ENCODE data around the gene WIPF1.
"Not testable (repeated sequence)": the region's sequence is repeated elsewhere in the genome, so short reads cannot be mapped to it uniquely, and the experiment has no call there.

Gene WIPF1

DNA sequence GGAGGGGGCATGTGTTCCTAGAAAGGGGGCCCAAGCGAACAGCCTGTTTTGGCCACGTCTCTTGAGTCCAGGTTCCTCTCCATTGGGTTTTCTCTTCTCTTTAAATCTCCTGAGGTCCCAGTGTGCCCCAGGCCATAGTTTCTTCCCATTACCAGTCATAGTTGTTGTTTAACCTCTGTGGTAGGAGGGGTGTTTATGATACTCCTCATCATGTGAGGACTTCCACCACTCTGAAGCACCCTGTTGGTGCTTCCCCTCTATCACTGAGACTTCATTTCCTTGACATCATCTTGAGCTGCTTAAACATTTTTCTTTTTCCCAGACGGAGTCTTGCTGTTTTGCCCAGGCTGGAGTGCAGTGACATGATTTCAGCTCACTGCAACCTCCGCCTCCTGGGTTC lies 45.9 kb downstream of the WIPF1 start:
- Histone ChIP-seq H3K9me3 (ENCODE audit: insufficient read depth, low read length) (no peaks in the 10 kb centered on the region), H3K9ac (ENCODE audit: low read length) (no peak overlapping the region), H3K4me3 (ENCODE audit: low read length) (no peak overlapping the region), H3K27me3 (ENCODE audit: low read depth, low read length) (no peaks in the 10 kb centered on the region), H3K4me1 (ENCODE audit: low read length) (peaks cover 43% of the 10 kb centered on the region), H4K20me1 (ENCODE audit: insufficient read depth, low read length) (no peaks in the 10 kb centered on the region), H3K4me2 (ENCODE audit: low read length) (0 out of 2 replicates have a peak overlapping the region, but pooled peaks have one; percentile 12), H2AFZ (ENCODE audit: low read depth, low read length) (peak overlapping the region; percentile 47; the same call in 1 of the 2 replicates), H3K27ac (ENCODE audit: low read length) (no peak overlapping the region), H3K36me3 (replicated peaks; ENCODE audit: low read depth, low read length) (peaks cover 4% of the 10 kb centered on the region), H3K79me2 (ENCODE audit: low read length) (no peaks in the 10 kb centered on the region)
- TF ChIP-seq, protein P1, sequence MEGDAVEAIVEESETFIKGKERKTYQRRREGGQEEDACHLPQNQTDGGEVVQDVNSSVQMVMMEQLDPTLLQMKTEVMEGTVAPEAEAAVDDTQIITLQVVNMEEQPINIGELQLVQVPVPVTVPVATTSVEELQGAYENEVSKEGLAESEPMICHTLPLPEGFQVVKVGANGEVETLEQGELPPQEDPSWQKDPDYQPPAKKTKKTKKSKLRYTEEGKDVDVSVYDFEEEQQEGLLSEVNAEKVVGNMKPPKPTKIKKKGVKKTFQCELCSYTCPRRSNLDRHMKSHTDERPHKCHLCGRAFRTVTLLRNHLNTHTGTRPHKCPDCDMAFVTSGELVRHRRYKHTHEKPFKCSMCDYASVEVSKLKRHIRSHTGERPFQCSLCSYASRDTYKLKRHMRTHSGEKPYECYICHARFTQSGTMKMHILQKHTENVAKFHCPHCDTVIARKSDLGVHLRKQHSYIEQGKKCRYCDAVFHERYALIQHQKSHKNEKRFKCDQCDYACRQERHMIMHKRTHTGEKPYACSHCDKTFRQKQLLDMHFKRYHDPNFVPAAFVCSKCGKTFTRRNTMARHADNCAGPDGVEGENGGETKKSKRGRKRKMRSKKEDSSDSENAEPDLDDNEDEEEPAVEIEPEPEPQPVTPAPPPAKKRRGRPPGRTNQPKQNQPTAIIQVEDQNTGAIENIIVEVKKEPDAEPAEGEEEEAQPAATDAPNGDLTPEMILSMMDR (IDR thresholded peaks at IDR 0.05; ENCODE audit: low read depth, low read length): no peak
- TF ChIP-seq EZH2phosphoT487 (IDR thresholded peaks at IDR 0.05; ENCODE audit: low read depth): no peak

GRCh38 chr2:174548646-174549045 lies 49.0 kb downstream of the WIPF1 start:
- H3K79me2 ChIP-seq (ENCODE audit: low read length); H2AFZ ChIP-seq (ENCODE audit: low read depth, low read length); H3K27me3 ChIP-seq (ENCODE audit: low read depth, low read length); H4K20me1 ChIP-seq (ENCODE audit: insufficient read depth, low read length); H3K4me2 ChIP-seq (ENCODE audit: low read length); H3K36me3 ChIP-seq (replicated peaks; ENCODE audit: low read depth, low read length); H3K9ac ChIP-seq (ENCODE audit: low read length); H3K27ac ChIP-seq (ENCODE audit: low read length); H3K9me3 ChIP-seq (ENCODE audit: insufficient read depth, low read length); H3K4me3 ChIP-seq (ENCODE audit: low read length): not testable (repeated sequence)
- peaks cover 24% of the 10 kb centered on the region for H3K4me1 ChIP-seq (ENCODE audit: low read length)

GRCh38 chr2:174548021-174548420 lies 49.6 kb downstream of the WIPF1 start:
- not testable (repeated sequence) for H3K4me2 ChIP-seq (ENCODE audit: low read length); H3K36me3 ChIP-seq (replicated peaks; ENCODE audit: low read depth, low read length); H3K79me2 ChIP-seq (ENCODE audit: low read length); H3K27me3 ChIP-seq (ENCODE audit: low read depth, low read length); H4K20me1 ChIP-seq (ENCODE audit: insufficient read depth, low read length); H3K27ac ChIP-seq (ENCODE audit: low read length); H3K4me3 ChIP-seq (ENCODE audit: low read length); H3K9me3 ChIP-seq (ENCODE audit: insufficient read depth, low read length); H3K9ac ChIP-seq (ENCODE audit: low read length); H2AFZ ChIP-seq (ENCODE audit: low read depth, low read length)
- H3K4me1 ChIP-seq (ENCODE audit: low read length): peaks cover 19% of the 10 kb centered on the region

- no peak for TF ChIP-seq EZH2phosphoT487 (IDR thresholded peaks at IDR 0.05; ENCODE audit: low read depth)
- TF ChIP-seq, protein P1 (IDR thresholded peaks at IDR 0.05; ENCODE audit: low read depth, low read length): peak; percentile 76
- Histone ChIP-seq H3K9ac (ENCODE audit: low read length) (no peak overlapping the region), H3K79me2 (ENCODE audit: low read length) (no peaks in the 10 kb centered on the region), H3K4me2 (ENCODE audit: low read length) (no peak overlapping the region), H3K27ac (ENCODE audit: low read length) (no peak overlapping the region), H2AFZ (ENCODE audit: low read depth, low read length) (peak overlapping the region; percentile 42), H3K4me3 (ENCODE audit: low read length) (no peak overlapping the region), H3K27me3 (ENCODE audit: low read depth, low read length) (no peaks in the 10 kb centered on the region), H3K9me3 (ENCODE audit: insufficient read depth, low read length) (no peaks in the 10 kb centered on the region), H3K36me3 (replicated peaks; ENCODE audit: low read depth, low read length) (no peaks in the 10 kb centered on the region), H3K4me1 (ENCODE audit: low read length) (peaks cover 7% of the 10 kb centered on the region), H4K20me1 (ENCODE audit: insufficient read depth, low read length) (no peaks in the 10 kb centered on the region)
Observed at GRCh38 chr2:174546519-174547506, 50.8 kb downstream of the WIPF1 start.

- H3K36me3 ChIP-seq (replicated peaks; ENCODE audit: low read depth, low read length): no peaks in the 10 kb centered on the region
- H4K20me1 ChIP-seq (ENCODE audit: insufficient read depth, low read length): no peaks in the 10 kb centered on the region
- TF ChIP-seq, protein P1 (IDR thresholded peaks at IDR 0.05; ENCODE audit: low read depth, low read length): no peak
- TF ChIP-seq EZH2phosphoT487 (IDR thresholded peaks at IDR 0.05; ENCODE audit: low read depth): no peak
- no peaks in the 10 kb centered on the region for H3K79me2 ChIP-seq (ENCODE audit: low read length)
- no peaks in the 10 kb centered on the region for H3K4me1 ChIP-seq (ENCODE audit: low read length)
- no peak overlapping the region for H3K9ac ChIP-seq (ENCODE audit: low read length)
- no peaks in the 10 kb centered on the region for H3K9me3 ChIP-seq (ENCODE audit: insufficient read depth, low read length)
- no peak overlapping the region for H3K4me2 ChIP-seq (ENCODE audit: low read length)
- H2AFZ ChIP-seq (ENCODE audit: low read depth, low read length): no peak overlapping the region
- no peak overlapping the region for H3K27ac ChIP-seq (ENCODE audit: low read length)
- H3K27me3 ChIP-seq (ENCODE audit: low read depth, low read length): no peaks in the 10 kb centered on the region
- no peak overlapping the region for H3K4me3 ChIP-seq (ENCODE audit: low read length)
Observed at GRCh38 chr2:174545240-174545639, 52.4 kb downstream of the WIPF1 start.

All from OCI-LY3 (cell line).